Measurements from ENCODE around the gene ARF1. TPM values are rescaled to one million over a fixed set of nuclear protein-coding genes. Genes with fewer than 3 reads are reported as not detected.

Gene ARF1
- polyA plus RNA-seq, 1 donor = 416 TPM

GRCh38 chr1:228123505-228123904 is 41.0 kb downstream of the ARF1 start:
- no peaks in the 10 kb centered on the region for H3K36me3 ChIP-seq (ENCODE audit: control insufficient read depth, insufficient read depth, low read length)
- no peaks in the 10 kb centered on the region for H3K27me3 ChIP-seq (ENCODE audit: control insufficient read depth, insufficient read depth, low read length)
- H3K4me3 ChIP-seq (ENCODE audit: low read length) = no peak overlapping the region
- H3K4me1 ChIP-seq (ENCODE audit: control insufficient read depth, insufficient read depth, low read length) = peaks cover 30% of the 10 kb centered on the region
- peak in 1 of 2 donors; percentile 69 for DNase-seq
- H3K9me3 ChIP-seq (ENCODE audit: control insufficient read depth, low read depth, low read length) = no peaks in the 10 kb centered on the region
- no CpG with 5 or more reads among the region's 2 CpGs for WGBS (ENCODE audit: insufficient coverage, low lambda C conversion rate)
- H3K27ac ChIP-seq (ENCODE audit: low read length) = peak overlapping the region; percentile 15

GRCh38 chr1:228125185-228125584 is 42.7 kb downstream of the ARF1 start:
- Histone ChIP-seq H3K36me3 (ENCODE audit: control insufficient read depth, insufficient read depth, low read length) (no peaks in the 10 kb centered on the region), H3K9me3 (ENCODE audit: control insufficient read depth, low read depth, low read length) (no peaks in the 10 kb centered on the region), H3K27me3 (ENCODE audit: control insufficient read depth, insufficient read depth, low read length) (no peaks in the 10 kb centered on the region), H3K4me1 (ENCODE audit: control insufficient read depth, insufficient read depth, low read length) (peaks cover 30% of the 10 kb centered on the region), H3K27ac (ENCODE audit: low read length) (no peak overlapping the region), H3K4me3 (ENCODE audit: low read length) (no peak overlapping the region)
- DNase-seq = no peak
- WGBS (ENCODE audit: insufficient coverage, low lambda C conversion rate) = no CpG with 5 or more reads among the region's 5 CpGs

GRCh38 chr1:228131766-228132165 is 49.3 kb downstream of the ARF1 start:
- H3K36me3 ChIP-seq (ENCODE audit: control insufficient read depth, insufficient read depth, low read length) = no peaks in the 10 kb centered on the region
- H3K27ac ChIP-seq (ENCODE audit: low read length) = peak overlapping the region; percentile 63
- H3K9me3 ChIP-seq (ENCODE audit: control insufficient read depth, low read depth, low read length) = no peaks in the 10 kb centered on the region
- peaks cover 9% of the 10 kb centered on the region for H3K4me1 ChIP-seq (ENCODE audit: control insufficient read depth, insufficient read depth, low read length)
- WGBS (ENCODE audit: insufficient coverage, low lambda C conversion rate) = no CpG with 5 or more reads among the region's 2 CpGs
- no peak overlapping the region for H3K4me3 ChIP-seq (ENCODE audit: low read length)
- peaks cover 14% of the 10 kb centered on the region for H3K27me3 ChIP-seq (ENCODE audit: control insufficient read depth, insufficient read depth, low read length)
- peak in 1 of 2 donors; percentile 59 for DNase-seq

GRCh38 chr1:228134591-228134990 is 52.1 kb downstream of the ARF1 start:
- Histone ChIP-seq H3K36me3 (ENCODE audit: control insufficient read depth, insufficient read depth, low read length) (no peaks in the 10 kb centered on the region), H3K4me3 (ENCODE audit: low read length) (no peak overlapping the region), H3K27ac (ENCODE audit: low read length) (no peak overlapping the region), H3K4me1 (ENCODE audit: control insufficient read depth, insufficient read depth, low read length) (peaks cover 9% of the 10 kb centered on the region), H3K9me3 (ENCODE audit: control insufficient read depth, low read depth, low read length) (no peaks in the 10 kb centered on the region), H3K27me3 (ENCODE audit: control insufficient read depth, insufficient read depth, low read length) (peaks cover 17% of the 10 kb centered on the region)
- DNase-seq = no peak
- WGBS (ENCODE audit: insufficient coverage, low lambda C conversion rate) = no CpG with 5 or more reads among the region's 12 CpGs

- Histone ChIP-seq H3K4me1 (ENCODE audit: control insufficient read depth, insufficient read depth, low read length) (peaks cover 8% of the 10 kb centered on the region), H3K4me3 (ENCODE audit: low read length) (no peak overlapping the region), H3K27ac (ENCODE audit: low read length) (no peak overlapping the region), H3K27me3 (ENCODE audit: control insufficient read depth, insufficient read depth, low read length) (peaks cover 17% of the 10 kb centered on the region), H3K36me3 (ENCODE audit: control insufficient read depth, insufficient read depth, low read length) (peaks cover 6% of the 10 kb centered on the region), H3K9me3 (ENCODE audit: control insufficient read depth, low read depth, low read length) (no peaks in the 10 kb centered on the region)
- WGBS (ENCODE audit: insufficient coverage, low lambda C conversion rate) = no CpG with 5 or more reads among the region's 1 CpG
- no peak for DNase-seq
Observed at GRCh38 chr1:228136901-228137300, 54.4 kb downstream of the ARF1 start.

- Histone ChIP-seq H3K9me3 (ENCODE audit: control insufficient read depth, low read depth, low read length) (no peaks in the 10 kb centered on the region), H3K36me3 (ENCODE audit: control insufficient read depth, insufficient read depth, low read length) (peaks cover 13% of the 10 kb centered on the region), H3K4me1 (ENCODE audit: control insufficient read depth, insufficient read depth, low read length) (peaks cover 32% of the 10 kb centered on the region), H3K4me3 (ENCODE audit: low read length) (peak overlapping the region; percentile 98), H3K27me3 (ENCODE audit: control insufficient read depth, insufficient read depth, low read length) (peaks cover 17% of the 10 kb centered on the region), H3K27ac (ENCODE audit: low read length) (peak overlapping the region; percentile 96)
- no peak for DNase-seq
- no CpG with 5 or more reads among the region's 30 CpGs for WGBS (ENCODE audit: insufficient coverage, low lambda C conversion rate)
Observed at GRCh38 chr1:228139406-228139930, 57.0 kb downstream of the ARF1 start.

GRCh38 chr1:228139931-228140723 is 57.6 kb downstream of the ARF1 start, which contains the start of gene GUK1:
Gene GUK1, plus strand, starts transcription at chr1:228140279. Its CDS starts 24 bp downstream, at chr1:228140303.
- WGBS (ENCODE audit: insufficient coverage, low lambda C conversion rate) = no CpG with 5 or more reads among the region's 95 CpGs
- Histone ChIP-seq H3K27me3 (ENCODE audit: control insufficient read depth, insufficient read depth, low read length) (peaks cover 11% of the 10 kb centered on the region), H3K4me3 (ENCODE audit: low read length) (peak within 1 kb of the TSS; percentile 98), H3K9me3 (ENCODE audit: control insufficient read depth, low read depth, low read length) (no peaks in the 10 kb centered on the region), H3K27ac (ENCODE audit: low read length) (peak within 1 kb of the TSS; percentile 96), H3K36me3 (ENCODE audit: control insufficient read depth, insufficient read depth, low read length) (peaks cover 13% of the 10 kb centered on the region), H3K4me1 (ENCODE audit: control insufficient read depth, insufficient read depth, low read length) (peaks cover 38% of the 10 kb centered on the region)
- peak; percentile 100 for DNase-seq

- H3K4me1 ChIP-seq (ENCODE audit: control insufficient read depth, insufficient read depth, low read length) = peaks cover 45% of the 10 kb centered on the region
- WGBS (ENCODE audit: insufficient coverage, low lambda C conversion rate) = no CpG with 5 or more reads among the region's 25 CpGs
- H3K27ac ChIP-seq (ENCODE audit: low read length) = peak overlapping the region; percentile 93
- DNase-seq = peak in 1 of 2 donors; percentile 61
- H3K27me3 ChIP-seq (ENCODE audit: control insufficient read depth, insufficient read depth, low read length) = peaks cover 7% of the 10 kb centered on the region
- H3K9me3 ChIP-seq (ENCODE audit: control insufficient read depth, low read depth, low read length) = no peaks in the 10 kb centered on the region
- H3K36me3 ChIP-seq (ENCODE audit: control insufficient read depth, insufficient read depth, low read length) = peaks cover 18% of the 10 kb centered on the region
- H3K4me3 ChIP-seq (ENCODE audit: low read length) = peak overlapping the region; percentile 98
Observed at GRCh38 chr1:228140724-228141225, 58.3 kb downstream of the ARF1 start.

GRCh38 chr1:228141226-228142044 is 58.9 kb downstream of the ARF1 start:
- DNase-seq = no peak
- Histone ChIP-seq H3K4me1 (ENCODE audit: control insufficient read depth, insufficient read depth, low read length) (peaks cover 46% of the 10 kb centered on the region), H3K9me3 (ENCODE audit: control insufficient read depth, low read depth, low read length) (no peaks in the 10 kb centered on the region), H3K27me3 (ENCODE audit: control insufficient read depth, insufficient read depth, low read length) (peaks cover 2% of the 10 kb centered on the region), H3K27ac (ENCODE audit: low read length) (peak overlapping the region; percentile 93), H3K4me3 (ENCODE audit: low read length) (peak overlapping the region; percentile 98), H3K36me3 (ENCODE audit: control insufficient read depth, insufficient read depth, low read length) (peaks cover 23% of the 10 kb centered on the region)
- WGBS (ENCODE audit: insufficient coverage, low lambda C conversion rate) = no CpG with 5 or more reads among the region's 27 CpGs

GRCh38 chr1:228142155-228142691 is 59.7 kb downstream of the ARF1 start:
- H3K4me1 ChIP-seq (ENCODE audit: control insufficient read depth, insufficient read depth, low read length) = peaks cover 46% of the 10 kb centered on the region
- H3K9me3 ChIP-seq (ENCODE audit: control insufficient read depth, low read depth, low read length) = no peaks in the 10 kb centered on the region
- H3K27ac ChIP-seq (ENCODE audit: low read length) = no peak overlapping the region
- no CpG with 5 or more reads among the region's 16 CpGs for WGBS (ENCODE audit: insufficient coverage, low lambda C conversion rate)
- peaks cover 2% of the 10 kb centered on the region for H3K27me3 ChIP-seq (ENCODE audit: control insufficient read depth, insufficient read depth, low read length)
- DNase-seq = no peak
- H3K36me3 ChIP-seq (ENCODE audit: control insufficient read depth, insufficient read depth, low read length) = peaks cover 27% of the 10 kb centered on the region
- H3K4me3 ChIP-seq (ENCODE audit: low read length) = no peak overlapping the region

Data from large intestine (tissue), 3 donors.